H1 (cell line): ENCODE data around the gene FCGBP.

Source experiments
- ASH2L ChIP-seq: fragments of 200-600, 300-600 bp; sonication (generic); IDR thresholded peaks from one replicate; pipeline ENCODE4 v1.7.1; 2017; ENCODE audit warnings: low read length
- ATF2 ChIP-seq: IDR thresholded peaks from 2 replicates; pipeline ENCODE4 v1.6.1; 2012; ENCODE audit warnings: low read length, inconsistent platforms
- CTCF ChIP-seq, 3 experiments: IDR thresholded peaks; 1 replicate in 2 of 3; 2 replicates in 1 of 3; pipeline versions ENCODE4 v1.5.1 to v1.6.1; 2011; ENCODE audit warnings: low read length in 3 of 3, mild to moderate bottlenecking in 3 of 3, inconsistent platforms in 2 of 3, low read depth in 1 of 3, moderate library complexity in 1 of 3; ENCODE audit not compliant: insufficient read depth in 1 of 3; ENCODE audit errors: control extremely low read depth in 1 of 3
- EP300 ChIP-seq, 2 experiments: IDR thresholded peaks; 1 replicate in 1 of 2; 2 replicates in 1 of 2; pipeline ENCODE4 v1.6.1; 2011 to 2012; ENCODE audit warnings: low read depth in 2 of 2, low read length in 2 of 2, mild to moderate bottlenecking in 2 of 2, borderline replicate concordance in 1 of 2, inconsistent platforms in 1 of 2, moderate library complexity in 1 of 2
- JUN ChIP-seq: IDR thresholded peaks from 2 replicates; pipeline ENCODE4 v1.6.1; 2011; ENCODE audit warnings: low read depth, mild to moderate bottlenecking, improper control_type of control experiment, low read length
- POLR2AphosphoS5 ChIP-seq: IDR thresholded peaks from 2 replicates; pipeline ENCODE4 v1.6.1; 2011; ENCODE audit warnings: low read depth, low read length
- SP2 ChIP-seq: IDR thresholded peaks from 2 replicates; pipeline ENCODE4 v1.6.1; 2012; ENCODE audit warnings: mild to moderate bottlenecking, low read length, inconsistent platforms
- TAF1 ChIP-seq: IDR thresholded peaks from 2 replicates; pipeline ENCODE4 v1.6.1; 2011; ENCODE audit warnings: mild to moderate bottlenecking, low read depth, low read length
- USF2 ChIP-seq: IDR thresholded peaks from 2 replicates; pipeline ENCODE4 v1.6.1; 2011; ENCODE audit warnings: low read length, improper control_type of control experiment

- TF ChIP-seq USF2 (no peak), CTCF (IDR thresholded peaks at IDR 0.05; ENCODE audit: control extremely low read depth in 1 of 3, insufficient read depth in 1 of 3, low read depth in 1 of 3, low read length in 3 of 3) (peak in 2 of 3 experiments; percentile 16 to 32; a peak in 2 of 4 replicates), TAF1 (no peak), ATF2 (no peak), SP2 (no peak), EP300 (IDR thresholded peaks at IDR 0.05; ENCODE audit: borderline replicate concordance in 1 of 2, low read depth in 2 of 2, low read length in 2 of 2) (no peak), ASH2L (no peak), JUN (no peak), POLR2AphosphoS5 (no peak)
Observed at GRCh38 chr19:39935364-39935661, 879 bp upstream of the FCGBP start.
